GM19467 (cell line): ENCODE results near the gene ERICH6B.

Experiments
- ATAC-seq: cut with Tn5 transposase; IDR thresholded peaks from one replicate; pipeline ENCODE4 v1.9.1; 2021; ENCODE audit warnings: mild to moderate bottlenecking, moderate library complexity; ENCODE audit not compliant: unreplicated experiment

The ERICH6B gene

DNA sequence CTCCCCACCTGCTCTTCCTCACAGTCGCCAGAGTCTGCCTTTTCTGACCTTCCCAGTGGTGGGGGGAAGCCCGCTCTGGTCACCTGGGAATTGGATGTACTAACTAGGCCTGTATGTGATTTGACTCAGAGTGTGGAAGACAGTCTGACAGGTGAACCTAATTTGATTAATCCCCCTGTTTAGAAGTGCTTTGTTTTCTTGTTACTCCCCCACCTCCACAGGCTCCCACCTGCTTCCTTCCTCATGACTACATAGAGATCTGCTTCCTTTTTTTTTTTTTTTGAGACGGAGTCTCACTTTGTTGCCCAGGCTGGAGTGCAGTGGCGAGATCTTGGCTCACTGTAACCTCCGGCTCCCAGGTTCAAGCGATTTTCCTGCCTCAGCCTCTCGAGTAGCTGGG lies 106.8 kb downstream of the ERICH6B start:
- ATAC-seq: no peak

DNA sequence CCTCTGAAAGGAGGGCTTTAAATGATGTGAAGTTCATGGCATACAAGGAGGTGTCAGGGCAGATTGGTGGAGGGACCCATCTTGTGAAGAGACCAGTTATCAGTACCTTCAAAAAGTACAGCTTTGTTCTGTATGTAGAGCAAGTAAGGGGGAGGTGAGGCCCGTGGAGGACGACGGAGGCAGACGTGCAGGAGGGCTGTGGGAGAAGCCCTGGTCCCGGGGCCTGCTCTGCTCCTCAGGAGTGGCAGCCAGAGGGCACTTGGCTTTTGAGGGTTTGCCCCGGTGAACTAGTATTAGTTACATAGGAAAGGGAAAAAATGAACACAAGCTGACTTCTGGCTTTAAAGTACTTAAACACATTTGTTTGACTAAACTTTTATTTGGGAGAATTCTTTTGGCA lies 108.7 kb downstream of the ERICH6B start:
- no peak for ATAC-seq

DNA sequence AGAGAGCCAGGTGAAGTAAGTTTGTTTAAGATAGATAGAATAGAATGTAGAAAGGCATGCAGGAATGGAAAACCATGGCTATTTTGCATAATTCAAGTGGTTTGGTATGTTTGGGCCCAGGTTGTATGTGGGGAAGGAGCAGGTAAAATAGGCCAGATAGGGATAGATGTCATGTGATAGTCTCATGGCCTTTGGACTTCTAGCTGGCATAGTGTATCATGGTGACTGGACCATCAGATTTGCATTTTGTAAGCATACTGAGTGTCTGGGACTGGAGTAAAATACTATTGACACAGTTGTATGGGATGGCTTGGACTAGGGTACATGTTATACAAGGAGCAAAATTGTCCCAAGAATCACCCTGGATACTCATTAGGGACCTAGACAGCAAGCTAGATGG lies 111.9 kb downstream of the ERICH6B start:
- ATAC-seq: no peak

DNA sequence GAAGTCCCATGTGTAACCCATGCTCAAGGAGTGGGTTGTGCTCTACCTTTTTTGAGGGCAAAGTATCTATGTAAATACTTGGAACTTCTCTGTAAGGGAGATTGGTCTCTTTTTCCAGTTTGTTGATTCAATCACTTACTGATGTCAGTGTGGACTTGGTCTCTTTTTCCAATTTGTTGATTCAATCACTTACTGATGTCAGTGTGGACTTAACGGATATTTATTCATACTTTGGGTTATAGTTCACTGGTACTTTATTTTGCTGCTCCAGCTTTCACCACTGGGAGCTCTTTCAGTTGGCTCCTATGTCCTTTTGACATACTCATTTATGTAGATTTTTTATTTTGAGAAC lies 114.4 kb downstream of the ERICH6B start:
- no peak for ATAC-seq

DNA sequence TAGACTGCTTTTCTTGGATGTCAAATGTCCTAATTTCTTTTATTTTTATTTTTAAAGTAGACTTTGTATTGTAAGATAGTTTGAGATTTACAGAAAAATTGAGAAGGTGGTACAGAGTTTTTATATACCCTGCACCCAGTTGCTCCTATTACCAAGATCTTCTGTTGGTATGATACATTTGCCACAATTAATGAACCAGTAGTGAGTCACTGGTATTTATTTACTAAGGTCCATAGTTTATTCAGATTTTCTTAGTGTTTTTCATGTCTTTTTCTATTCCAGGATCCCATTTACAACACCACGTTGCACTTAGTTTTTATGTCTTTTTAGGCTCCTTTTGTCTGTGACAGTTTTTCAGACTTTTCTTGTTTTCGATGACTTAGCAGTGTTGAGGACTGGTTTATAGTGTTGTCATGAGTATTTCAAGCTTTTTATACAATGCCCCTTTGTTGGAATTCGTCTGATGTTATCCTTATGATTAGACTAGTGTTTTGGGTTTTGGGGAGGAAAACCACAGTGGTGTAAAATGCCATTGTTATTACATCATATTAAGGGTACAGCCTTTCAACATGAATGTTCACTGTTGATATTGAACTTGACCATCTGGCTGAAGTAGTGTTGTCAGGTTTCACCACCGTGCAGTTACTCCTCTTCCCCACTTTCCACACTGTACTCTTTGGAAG lies 114.9 kb downstream of the ERICH6B start:
- ATAC-seq: no peak

DNA sequence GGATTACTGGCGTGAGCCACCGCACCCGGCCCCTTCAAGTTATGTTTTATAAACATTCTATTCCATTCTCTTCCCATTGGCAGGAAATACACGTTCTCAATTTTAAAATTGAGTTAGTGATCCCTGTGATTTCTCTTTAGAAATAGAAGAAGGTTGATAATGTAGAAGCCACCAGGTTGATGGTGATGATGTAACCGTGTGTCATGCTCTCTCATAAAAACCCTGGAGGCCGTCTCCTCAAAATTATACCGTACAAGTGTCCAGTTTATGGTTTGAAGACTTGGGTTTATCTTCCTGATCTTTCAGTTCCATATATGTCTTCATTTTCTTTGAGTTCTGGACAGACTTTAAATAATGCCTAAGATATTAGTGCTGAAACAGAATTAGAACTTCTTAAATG lies 118.6 kb downstream of the ERICH6B start:
- no peak for ATAC-seq

DNA sequence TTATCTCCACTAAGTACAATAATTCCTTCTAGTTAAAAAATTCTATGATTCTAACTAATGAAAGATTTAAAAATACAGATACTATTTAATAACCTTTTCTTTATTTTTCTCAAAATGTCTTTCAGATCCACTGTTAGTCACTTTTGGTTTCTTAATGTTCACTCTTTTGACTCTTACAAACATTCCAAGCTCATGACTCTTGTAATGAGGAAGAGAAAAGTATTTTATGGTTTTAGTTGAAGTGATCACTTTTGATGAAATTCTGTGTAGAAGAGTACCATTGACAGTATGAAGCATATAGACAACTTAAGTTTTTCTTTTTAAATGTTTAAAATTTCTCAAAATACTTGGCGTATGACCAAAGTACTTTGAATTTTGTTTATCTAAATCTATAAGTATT lies 123.0 kb downstream of the ERICH6B start:
- ATAC-seq: no peak
